NCI-H82 treated with DMSO at 0.1 percent for 48 hours (cell line): ENCODE results near the gene UBP1.
"Not testable (repeated sequence)": the region's sequence is repeated elsewhere in the genome, so short reads cannot be mapped to it uniquely, and the experiment has no call there.

Experiments
- DNase-seq: peaks from one replicate; lab custom pipeline; 2025; ENCODE audit not compliant: unreplicated experiment; lab: John Stamatoyannopoulos, UW

UBP1 gene

GRCh38 chr3:33437556-33438283, 2.5 kb downstream of the UBP1 start:
- DNase-seq = no peak

GRCh38 chr3:33433843-33434242, 6.4 kb downstream of the UBP1 start:
- DNase-seq = no peak

- DNase-seq = no peak
Observed at GRCh38 chr3:33430571-33430970, 9.6 kb downstream of the UBP1 start.

- DNase-seq = no peak
Observed at GRCh38 chr3:33430061-33430460, 10.1 kb downstream of the UBP1 start.

GRCh38 chr3:33429306-33429705, 10.9 kb downstream of the UBP1 start:
- not testable (repeated sequence) for DNase-seq

- no peak for DNase-seq
Observed at GRCh38 chr3:33428734-33429133, 11.5 kb downstream of the UBP1 start.

- DNase-seq = no peak
Observed at GRCh38 chr3:33426630-33427317, 13.4 kb downstream of the UBP1 start.

GRCh38 chr3:33426068-33426467, 14.1 kb downstream of the UBP1 start:
- DNase-seq = no peak

GRCh38 chr3:33425453-33425852, 14.8 kb downstream of the UBP1 start:
- DNase-seq = no peak

- DNase-seq = no peak
Observed at GRCh38 chr3:33424606-33425452, 15.4 kb downstream of the UBP1 start.

- no peak for DNase-seq
Observed at GRCh38 chr3:33420966-33421365, 19.2 kb downstream of the UBP1 start.

GRCh38 chr3:33419948-33420347, 20.3 kb downstream of the UBP1 start:
- no peak for DNase-seq

GRCh38 chr3:33417066-33417673, 23.0 kb downstream of the UBP1 start:
- no peak for DNase-seq

GRCh38 chr3:33410816-33411215, 29.4 kb downstream of the UBP1 start:
- DNase-seq = not testable (repeated sequence)

- no peak for DNase-seq
Observed at GRCh38 chr3:33403756-33404155, 36.4 kb downstream of the UBP1 start.

GRCh38 chr3:33402936-33403335, 37.3 kb downstream of the UBP1 start:
- DNase-seq = no peak

GRCh38 chr3:33401781-33402180, 38.4 kb downstream of the UBP1 start:
- DNase-seq = no peak

- no peak for DNase-seq
Observed at GRCh38 chr3:33398410-33398809, 41.8 kb downstream of the UBP1 start.

GRCh38 chr3:33395900-33396299, 44.3 kb downstream of the UBP1 start:
- DNase-seq = no peak

GRCh38 chr3:33394403-33395054, 45.7 kb downstream of the UBP1 start:
- no peak for DNase-seq

GRCh38 chr3:33392703-33393125, 47.5 kb downstream of the UBP1 start:
- DNase-seq = no peak
